COLO668 (cell line): ENCODE data around the gene PSG11.
"Not testable (repeated sequence)": the region's sequence is repeated elsewhere in the genome, so short reads cannot be mapped to it uniquely, and the experiment has no call there.

Source experiments
- DNase-seq: peaks from one replicate; lab custom pipeline; 2025; ENCODE audit not compliant: unreplicated experiment; lab: John Stamatoyannopoulos, UW

PSG11 gene

GRCh38 chr19:42989186-42989585 lies 37.1 kb downstream of the PSG11 start:
- peak; percentile 24 for DNase-seq

GRCh38 chr19:42988206-42988605 lies 38.1 kb downstream of the PSG11 start:
- not testable (repeated sequence) for DNase-seq

- no peak for DNase-seq
Measured at GRCh38 chr19:42985588-42985987, 40.7 kb downstream of the PSG11 start.

- not testable (repeated sequence) for DNase-seq
Measured at GRCh38 chr19:42982111-42982510, 44.2 kb downstream of the PSG11 start.

- not testable (repeated sequence) for DNase-seq
Measured at GRCh38 chr19:42971451-42971850, 54.8 kb downstream of the PSG11 start.

- DNase-seq, result no peak
Measured at GRCh38 chr19:42965176-42965575, 61.1 kb downstream of the PSG11 start.

GRCh38 chr19:42961119-42961518 lies 65.2 kb downstream of the PSG11 start:
- DNase-seq, result no peak
